Smooth muscle cell (in vitro differentiated cells): ENCODE results near the gene NAAA. TPM values are rescaled to one million over a fixed set of nuclear protein-coding genes. Genes with fewer than 3 reads are reported as not detected.

Experiments
- DNase-seq: peaks from one replicate; lab custom pipeline; 2025; ENCODE audit not compliant: unreplicated experiment; lab: John Stamatoyannopoulos, UW
- H2AFZ ChIP-seq: fragments of 200-600 bp; sonication (generic); 2 replicates; pipeline ENCODE4 v1.6.0; 2016; ENCODE audit warnings: antibody characterized with exemption, low read depth, mild to moderate bottlenecking
- H3F3A ChIP-seq: fragments of 200-600 bp; sonication (generic); 2 replicates; pipeline ENCODE4 v1.6.0; 2017; ENCODE audit warnings: antibody characterized with exemption, low read depth
- H3K27ac ChIP-seq: fragments of 200-600 bp; sonication (generic); 2 replicates; pipeline ENCODE4 v1.5.1; 2016; ENCODE audit warnings: low read depth, mild to moderate bottlenecking
- H3K27me3 ChIP-seq: fragments of 200-600 bp; sonication (generic); 2 replicates; pipeline ENCODE4 v1.6.1; 2016; ENCODE audit warnings: low read depth, mild to moderate bottlenecking
- H3K36me3 ChIP-seq: fragments of 200-600 bp; sonication (generic); 2 replicates; pipeline ENCODE4 v1.5.1; 2016; ENCODE audit warnings: low read depth
- H3K4me1 ChIP-seq: fragments of 200-600 bp; sonication (generic); 2 replicates; pipeline ENCODE4 v1.5.1; 2016; ENCODE audit warnings: low read depth
- H3K4me2 ChIP-seq: fragments of 200-600 bp; sonication (generic); 2 replicates; pipeline ENCODE4 v1.6.0; 2016; ENCODE audit warnings: mild to moderate bottlenecking
- H3K4me3 ChIP-seq: fragments of 200-600 bp; sonication (generic); 2 replicates; pipeline ENCODE4 v1.5.1; 2016; ENCODE audit warnings: mild to moderate bottlenecking
- H3K79me2 ChIP-seq: fragments of 200-600 bp; sonication (generic); 2 replicates; pipeline ENCODE4 v1.6.0; 2016; ENCODE audit warnings: low read depth, mild to moderate bottlenecking
- H3K9ac ChIP-seq: fragments of 200-600 bp; sonication (generic); 2 replicates; pipeline ENCODE4 v1.6.0; 2016; ENCODE audit warnings: low read depth
- H3K9me3 ChIP-seq: fragments of 200-600 bp; sonication (generic); replicated peaks from 2 replicates; pipeline ENCODE4 v1.5.1; 2016; ENCODE audit warnings: low read depth
- H4K20me1 ChIP-seq: fragments of 200-600 bp; sonication (generic); 2 replicates; pipeline ENCODE4 v1.6.0; 2016; ENCODE audit warnings: low read depth
- CTCF ChIP-seq: fragments of 200-600 bp; sonication (generic); IDR thresholded peaks from 2 replicates; pipeline ENCODE4 v1.5.1; 2017; ENCODE audit warnings: borderline replicate concordance, mild to moderate bottlenecking, antibody characterized with exemption; ENCODE audit not compliant: insufficient read depth, poor library complexity, severe bottlenecking
- WGBS: methylation state at CpG from one replicate; pipeline ENCODE4 v1.1.7; 2016; ENCODE audit warnings: low lambda C conversion rate; 5-methylcytosine and 5-hydroxymethylcytosine counted together
- polyA plus RNA-seq: library from polyadenylated mRNA; unstranded; fragments of >200 nt; fragmentation: Nextera tagmentation; extraction: Ambion mirVana; gene quantifications from 2 replicates; pipeline ENCODE4 v1.2.1, GENCODE V29; 2016
- total RNA-seq: library from RNA; depleted of rRNA; stranded (reverse); fragments of >200 nt; gene quantifications from 2 replicates; pipeline ENCODE4 v1.2.3, GENCODE V29; 2014

The NAAA gene
- total and polyA plus RNA-seq, 2 experiments from 2014 or later: 14.9 to 27.7 TPM

GRCh38 chr4:75922588-75922987 lies 18.2 kb downstream of the NAAA start:
- Histone ChIP-seq H3K9ac (no peak overlapping the region), H3K36me3 (no peaks in the 10 kb centered on the region), H2AFZ (no peak overlapping the region), H3K4me3 (no peak overlapping the region), H3F3A (no peaks in the 10 kb centered on the region), H3K27me3 (no peaks in the 10 kb centered on the region), H4K20me1 (no peaks in the 10 kb centered on the region), H3K4me2 (no peak overlapping the region), H3K9me3 (no peaks in the 10 kb centered on the region), H3K4me1 (no peaks in the 10 kb centered on the region), H3K79me2 (no peaks in the 10 kb centered on the region), H3K27ac (no peak overlapping the region)
- DNase-seq: no peak
- 100% methylated on average over 1 of the region's 1 CpG for WGBS
- no peak for TF ChIP-seq CTCF

DNA sequence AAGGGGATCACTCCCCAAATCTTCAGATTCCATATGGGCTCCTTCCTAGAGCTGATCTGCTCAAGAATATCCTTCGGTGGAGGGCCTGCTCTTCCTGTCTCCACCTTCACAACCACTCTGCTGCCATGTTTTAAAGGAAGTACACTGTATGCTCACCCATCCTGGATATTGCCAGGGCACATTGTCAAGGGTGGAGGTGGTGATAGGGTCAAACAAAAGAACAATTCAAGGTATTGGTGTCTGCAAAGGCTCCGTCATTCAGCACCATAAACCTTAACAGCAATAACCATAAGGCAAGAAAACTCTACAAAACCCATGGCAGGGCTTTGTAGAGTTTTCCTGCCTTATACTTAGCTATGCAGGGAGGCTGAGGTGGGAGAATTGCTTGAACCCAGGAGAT lies 18.9 kb downstream of the NAAA start:
- Histone ChIP-seq H3K4me1 (no peaks in the 10 kb centered on the region), H3K27me3 (no peaks in the 10 kb centered on the region), H3K79me2 (no peaks in the 10 kb centered on the region), H3K4me2 (no peak overlapping the region), H3K9me3 (no peaks in the 10 kb centered on the region), H3K9ac (no peak overlapping the region), H3K36me3 (no peaks in the 10 kb centered on the region), H3F3A (no peaks in the 10 kb centered on the region), H3K27ac (no peak overlapping the region), H4K20me1 (no peaks in the 10 kb centered on the region), H2AFZ (no peak overlapping the region), H3K4me3 (no peak overlapping the region)
- WGBS: 100% methylated on average over 2 of the region's 2 CpGs
- DNase-seq: no peak
- TF ChIP-seq CTCF: no peak

- no peak for TF ChIP-seq CTCF
- no peak for DNase-seq
- H3K27ac ChIP-seq: no peak overlapping the region
Measured at GRCh38 chr4:75920327-75920726, 20.5 kb downstream of the NAAA start.

DNA sequence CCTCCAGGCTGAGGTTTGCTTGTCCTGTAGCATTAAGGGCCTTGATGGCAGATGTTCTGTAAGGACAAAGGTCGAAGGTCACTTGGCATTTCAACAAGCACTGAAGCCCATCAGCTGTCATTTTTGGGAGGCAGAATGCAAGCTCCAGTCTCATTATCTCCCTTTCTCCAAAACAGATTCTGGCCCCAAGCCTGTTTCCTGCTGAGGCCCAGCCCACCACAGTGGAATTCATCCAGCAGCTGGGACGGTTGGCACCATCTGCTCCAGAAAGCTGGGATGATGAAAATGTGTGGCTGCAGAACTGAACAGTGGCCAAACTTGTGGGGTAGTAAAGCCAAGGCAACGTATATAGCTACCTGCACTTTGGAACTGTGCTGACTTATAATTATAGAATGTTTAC lies 20.9 kb downstream of the NAAA start:
- no peak for TF ChIP-seq CTCF
- DNase-seq: no peak

More at GRCh38 chr4:75920327-75920726, 20.5 kb downstream of the NAAA start:
- no peaks in the 10 kb centered on the region for H3K4me1 ChIP-seq
- H3K4me2 ChIP-seq: no peak overlapping the region
- no peaks in the 10 kb centered on the region for H3F3A ChIP-seq
- no peaks in the 10 kb centered on the region for H3K36me3 ChIP-seq
- no peak overlapping the region for H2AFZ ChIP-seq
- no peaks in the 10 kb centered on the region for H3K79me2 ChIP-seq
- WGBS: 99% methylated on average over 4 of the region's 4 CpGs
- no peaks in the 10 kb centered on the region for H3K9me3 ChIP-seq
- no peaks in the 10 kb centered on the region for H3K27me3 ChIP-seq
- no peaks in the 10 kb centered on the region for H4K20me1 ChIP-seq
- no peak overlapping the region for H3K9ac ChIP-seq
- H3K4me3 ChIP-seq: no peak overlapping the region

More for the DNA sequence above, 20.9 kb downstream of the NAAA start:
- 73% methylated on average over 3 of the region's 3 CpGs for WGBS
- Histone ChIP-seq H3F3A (no peaks in the 10 kb centered on the region), H4K20me1 (no peaks in the 10 kb centered on the region), H3K79me2 (no peaks in the 10 kb centered on the region), H3K27me3 (no peaks in the 10 kb centered on the region), H3K4me1 (no peaks in the 10 kb centered on the region), H3K9ac (no peak overlapping the region), H2AFZ (no peak overlapping the region), H3K4me3 (no peak overlapping the region), H3K36me3 (no peaks in the 10 kb centered on the region), H3K9me3 (no peaks in the 10 kb centered on the region), H3K4me2 (no peak overlapping the region), H3K27ac (no peak overlapping the region)
